ENCODE data around the gene UQCRC1. TPM values are rescaled to one million over a fixed set of nuclear protein-coding genes. Genes with fewer than 3 reads are reported as not detected.

UQCRC1 gene
- total RNA-seq, 1 donor from 2014 or later: 240 TPM

DNA sequence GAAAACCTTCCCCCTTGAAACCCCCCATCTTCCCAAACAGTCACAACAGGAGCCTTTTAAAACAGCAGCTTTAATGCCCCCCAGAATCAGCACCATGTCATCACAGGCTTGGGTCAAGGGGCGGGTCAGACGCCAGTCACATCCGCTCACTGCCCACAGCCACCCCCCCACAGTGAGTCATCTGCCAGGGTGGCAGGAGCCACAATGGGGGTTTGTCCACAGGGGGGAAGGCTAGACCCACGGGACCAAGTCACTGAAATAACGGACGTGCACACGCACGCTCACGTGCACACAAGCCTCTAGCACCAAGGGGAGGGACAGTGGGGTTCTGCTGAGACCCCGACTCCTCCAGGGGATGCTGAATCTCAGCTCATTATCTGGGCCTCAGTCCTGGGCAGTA, 45.4 kb downstream of the UQCRC1 start:
- Histone ChIP-seq H2AFZ (replicated peaks) (no peak overlapping the region), H3K4me3 (no peak overlapping the region), H4K20me1 (ENCODE audit: low read depth) (no peaks in the 10 kb centered on the region), H3K9me3 (ENCODE audit: low read depth) (no peaks in the 10 kb centered on the region), H3K4me2 (no peak overlapping the region), H3K36me3 (no peaks in the 10 kb centered on the region), H3K79me2 (ENCODE audit: low read depth) (no peaks in the 10 kb centered on the region), H3F3A (ENCODE audit: low read depth) (peaks cover 18% of the 10 kb centered on the region), H3K4me1 (peaks cover 30% of the 10 kb centered on the region), H3K27ac (no peak overlapping the region), H3K27me3 (no peaks in the 10 kb centered on the region), H3K9ac (no peak overlapping the region)
- Mint-ChIP-seq H3K27ac (peak overlapping the region; percentile 79), H3K9me3 (no peaks in the 10 kb centered on the region), H3K27me3 (ENCODE audit: insufficient read depth, low read depth) (peaks cover 9% of the 10 kb centered on the region), H3K36me3 (peaks cover 4% of the 10 kb centered on the region), H3K4me1 (peaks cover 37% of the 10 kb centered on the region), H3K4me3 (no peak overlapping the region)
- DNase-seq (ENCODE audit: low spot score): no peak
- TF ChIP-seq EZH2phosphoT487 (IDR thresholded peaks at IDR 0.05) (no peak), EZH2 (IDR thresholded peaks at IDR 0.05) (no peak)
- TF ChIP-seq, protein P1, sequence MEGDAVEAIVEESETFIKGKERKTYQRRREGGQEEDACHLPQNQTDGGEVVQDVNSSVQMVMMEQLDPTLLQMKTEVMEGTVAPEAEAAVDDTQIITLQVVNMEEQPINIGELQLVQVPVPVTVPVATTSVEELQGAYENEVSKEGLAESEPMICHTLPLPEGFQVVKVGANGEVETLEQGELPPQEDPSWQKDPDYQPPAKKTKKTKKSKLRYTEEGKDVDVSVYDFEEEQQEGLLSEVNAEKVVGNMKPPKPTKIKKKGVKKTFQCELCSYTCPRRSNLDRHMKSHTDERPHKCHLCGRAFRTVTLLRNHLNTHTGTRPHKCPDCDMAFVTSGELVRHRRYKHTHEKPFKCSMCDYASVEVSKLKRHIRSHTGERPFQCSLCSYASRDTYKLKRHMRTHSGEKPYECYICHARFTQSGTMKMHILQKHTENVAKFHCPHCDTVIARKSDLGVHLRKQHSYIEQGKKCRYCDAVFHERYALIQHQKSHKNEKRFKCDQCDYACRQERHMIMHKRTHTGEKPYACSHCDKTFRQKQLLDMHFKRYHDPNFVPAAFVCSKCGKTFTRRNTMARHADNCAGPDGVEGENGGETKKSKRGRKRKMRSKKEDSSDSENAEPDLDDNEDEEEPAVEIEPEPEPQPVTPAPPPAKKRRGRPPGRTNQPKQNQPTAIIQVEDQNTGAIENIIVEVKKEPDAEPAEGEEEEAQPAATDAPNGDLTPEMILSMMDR (IDR thresholded peaks at IDR 0.05): no peak

DNA sequence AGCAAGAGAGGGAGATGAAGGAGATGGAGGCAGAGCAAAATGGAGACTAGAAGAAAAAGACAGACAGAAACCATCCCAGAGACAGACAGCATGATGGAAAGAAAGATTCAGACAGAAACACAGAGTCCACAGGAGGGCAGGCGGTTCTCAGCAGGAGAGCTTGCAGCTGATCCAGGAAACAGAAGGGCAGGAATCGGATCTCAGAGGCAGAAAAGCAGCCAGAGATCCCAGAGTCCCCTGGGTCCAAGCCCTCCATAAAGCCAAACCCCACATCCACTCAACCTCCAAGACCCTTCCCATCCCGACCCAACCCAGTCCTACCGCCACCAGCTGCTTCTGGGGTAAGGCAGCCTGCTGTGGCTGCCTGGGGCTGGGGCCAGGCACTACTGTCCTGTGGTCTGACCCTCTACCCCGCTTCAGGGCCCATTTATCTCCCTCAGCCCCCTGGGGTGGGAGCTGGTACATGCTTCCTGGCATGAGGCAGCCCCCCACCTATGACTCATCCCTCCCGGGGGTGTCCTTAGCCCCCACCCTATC, 46.0 kb downstream of the UQCRC1 start, which contains the start of gene UCN2:
Gene UCN2 (minus strand): TSS at position 400 of the 537 bp plus-strand sequence. CDS start 657 bp downstream, outside the sequence.
- peak within 1 kb of the TSS; percentile 57 for H3K4me2 ChIP-seq
- H3K79me2 ChIP-seq (ENCODE audit: low read depth): no peaks in the 10 kb centered on the region
- peak within 1 kb of the TSS; percentile 60 for H2AFZ ChIP-seq (replicated peaks)
- DNase-seq (ENCODE audit: low spot score): no peak
- H3K9ac ChIP-seq: no peak within 1 kb of the TSS
- no peaks in the 10 kb centered on the region for H3K36me3 ChIP-seq
- H3K27ac Mint-ChIP-seq: peak within 1 kb of the TSS; percentile 79
- no peaks in the 10 kb centered on the region for H4K20me1 ChIP-seq (ENCODE audit: low read depth)
- H3K4me1 Mint-ChIP-seq: peaks cover 42% of the 10 kb centered on the region
- no peaks in the 10 kb centered on the region for H3K9me3 Mint-ChIP-seq
- peaks cover 4% of the 10 kb centered on the region for H3K36me3 Mint-ChIP-seq
- H3F3A ChIP-seq (ENCODE audit: low read depth): peaks cover 18% of the 10 kb centered on the region
- peak within 1 kb of the TSS; percentile 2 for H3K4me3 Mint-ChIP-seq
- peak within 1 kb of the TSS; percentile 7 for H3K27ac ChIP-seq
- no peak within 1 kb of the TSS for H3K4me3 ChIP-seq
- no peaks in the 10 kb centered on the region for H3K9me3 ChIP-seq (ENCODE audit: low read depth)
- peaks cover 33% of the 10 kb centered on the region for H3K4me1 ChIP-seq
- no peaks in the 10 kb centered on the region for H3K27me3 ChIP-seq
- peaks cover 9% of the 10 kb centered on the region for H3K27me3 Mint-ChIP-seq (ENCODE audit: insufficient read depth, low read depth)
- TF ChIP-seq, protein P1 (IDR thresholded peaks at IDR 0.05): no peak
- TF ChIP-seq EZH2phosphoT487 (IDR thresholded peaks at IDR 0.05) (no peak), EZH2 (IDR thresholded peaks at IDR 0.05) (no peak)

GRCh38 chr3:48562367-48563095, 46.9 kb downstream of the UQCRC1 start:
- Mint-ChIP-seq H3K36me3 (no peaks in the 10 kb centered on the region), H3K9me3 (no peaks in the 10 kb centered on the region), H3K27ac (peak overlapping the region; percentile 50), H3K4me1 (peaks cover 47% of the 10 kb centered on the region), H3K4me3 (no peak overlapping the region), H3K27me3 (ENCODE audit: insufficient read depth, low read depth) (peaks cover 11% of the 10 kb centered on the region)
- no peaks in the 10 kb centered on the region for H3K27me3 ChIP-seq
- no peaks in the 10 kb centered on the region for H4K20me1 ChIP-seq (ENCODE audit: low read depth)
- peak overlapping the region; percentile 57 for H3K4me2 ChIP-seq
- H2AFZ ChIP-seq (replicated peaks): no peak overlapping the region
- H3F3A ChIP-seq (ENCODE audit: low read depth): peaks cover 24% of the 10 kb centered on the region
- H3K4me1 ChIP-seq: peaks cover 35% of the 10 kb centered on the region
- H3K27ac ChIP-seq: no peak overlapping the region
- H3K4me3 ChIP-seq: no peak overlapping the region
- DNase-seq (ENCODE audit: low spot score): no peak
- H3K79me2 ChIP-seq (ENCODE audit: low read depth): no peaks in the 10 kb centered on the region
- TF ChIP-seq EZH2 (IDR thresholded peaks at IDR 0.05) (no peak), EZH2phosphoT487 (IDR thresholded peaks at IDR 0.05) (no peak)
- TF ChIP-seq, protein P1 (IDR thresholded peaks at IDR 0.05): no peak
- H3K9me3 ChIP-seq (ENCODE audit: low read depth): no peaks in the 10 kb centered on the region
- H3K36me3 ChIP-seq: no peaks in the 10 kb centered on the region
- no peak overlapping the region for H3K9ac ChIP-seq
